ENCODE results near the gene MAN2A1.

The MAN2A1 gene

DNA sequence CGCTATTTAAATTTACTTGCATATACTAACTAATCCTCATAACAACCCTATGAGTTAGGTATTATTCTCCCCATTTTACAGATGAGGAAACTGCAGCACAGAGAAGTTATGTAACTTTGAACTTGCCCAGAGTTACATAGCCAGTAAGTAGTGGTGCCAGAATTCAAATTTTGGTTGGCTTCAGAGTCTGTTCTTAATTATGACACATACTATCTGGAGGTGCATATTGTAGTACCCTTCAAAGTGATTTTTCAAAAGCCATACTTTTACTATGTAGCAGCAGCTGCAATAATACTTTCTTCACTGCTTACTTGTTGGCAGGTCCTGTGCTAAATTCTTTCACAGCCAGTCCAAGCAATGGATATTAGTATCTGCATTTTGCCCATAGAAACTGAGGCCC is 16.4 kb downstream of the MAN2A1 start:
- DNase-seq (ENCODE audit: low read depth, low spot score): no peak

DNA sequence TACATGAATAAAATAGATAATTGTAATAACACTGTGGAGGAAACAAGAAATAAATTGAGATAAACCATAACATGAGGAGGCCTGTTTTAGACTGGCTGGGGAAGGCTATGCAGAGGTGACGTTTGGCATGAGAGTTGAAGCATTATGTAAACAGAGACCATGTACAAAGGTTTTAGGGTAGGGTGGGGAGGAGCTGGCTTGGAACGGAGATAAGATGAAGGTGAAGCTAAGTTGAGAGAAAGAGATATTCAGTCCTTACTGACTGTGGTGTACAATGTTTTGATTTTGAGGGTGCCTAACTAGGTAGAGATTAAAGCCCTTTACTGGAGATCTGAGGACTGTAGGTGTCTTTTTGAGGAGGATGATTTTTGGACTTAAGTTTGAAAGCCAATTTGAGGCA is 17.8 kb downstream of the MAN2A1 start:
- no peak for DNase-seq (ENCODE audit: low read depth, low spot score)

DNA sequence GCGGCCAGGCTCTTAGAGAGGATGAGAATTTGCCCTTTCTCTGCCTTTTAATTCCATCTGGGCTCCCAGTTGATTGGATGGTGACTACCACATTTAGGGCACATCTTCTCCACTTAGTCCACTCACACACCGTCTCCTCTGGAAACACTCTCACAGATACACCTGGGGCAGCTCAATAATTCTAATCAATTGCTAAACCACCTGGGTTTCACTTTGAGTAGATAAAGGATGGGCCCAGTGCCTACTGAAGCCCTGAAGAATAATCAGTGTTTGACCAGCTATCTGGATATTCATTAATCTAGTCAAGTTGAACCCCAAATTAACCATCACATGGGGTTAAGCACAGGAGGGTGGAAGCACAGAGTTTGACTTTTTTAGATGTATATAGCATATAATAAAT is 19.1 kb downstream of the MAN2A1 start:
- no peak for DNase-seq (ENCODE audit: low read depth, low spot score)

DNA sequence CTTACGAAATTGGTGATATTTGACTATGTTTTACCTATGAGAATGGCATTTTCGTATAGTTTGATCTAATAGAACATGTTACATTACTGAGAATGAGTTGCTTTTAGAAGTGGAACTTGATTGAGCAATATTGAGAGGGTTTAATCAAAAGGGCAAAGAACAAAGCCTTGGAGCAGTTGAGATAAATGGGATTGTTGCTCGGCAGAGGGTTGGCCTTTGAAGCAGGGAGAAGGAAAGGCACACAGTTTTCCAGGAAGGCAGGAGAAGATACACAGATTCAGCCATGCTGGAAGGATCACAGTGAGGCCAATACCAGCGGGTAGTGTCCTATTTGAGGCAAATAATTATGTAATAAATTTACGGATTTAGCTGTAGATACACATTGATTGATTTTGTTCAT is 19.5 kb downstream of the MAN2A1 start:
- no peak for DNase-seq (ENCODE audit: low read depth, low spot score)

DNA sequence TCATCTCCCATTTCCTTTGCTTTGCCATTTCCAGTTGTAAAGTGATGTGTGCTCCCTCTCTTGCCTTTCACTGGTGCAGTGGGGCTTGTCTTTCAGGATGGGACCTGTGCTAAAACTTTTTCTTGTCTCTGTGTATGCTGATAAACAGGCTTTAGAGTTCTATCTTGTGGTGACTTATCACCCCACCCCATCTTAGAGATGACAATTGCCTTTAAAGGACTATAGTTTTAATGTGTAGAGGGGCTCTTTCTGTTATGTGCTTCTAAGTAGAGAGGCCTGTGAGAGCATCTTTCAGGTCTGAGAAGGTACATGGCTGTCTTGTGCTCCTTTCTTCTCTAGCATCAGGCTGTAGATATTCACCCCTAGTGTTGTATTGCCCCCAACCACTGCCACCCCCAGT is 21.9 kb downstream of the MAN2A1 start:
- DNase-seq (ENCODE audit: low read depth, low spot score): no peak

DNA sequence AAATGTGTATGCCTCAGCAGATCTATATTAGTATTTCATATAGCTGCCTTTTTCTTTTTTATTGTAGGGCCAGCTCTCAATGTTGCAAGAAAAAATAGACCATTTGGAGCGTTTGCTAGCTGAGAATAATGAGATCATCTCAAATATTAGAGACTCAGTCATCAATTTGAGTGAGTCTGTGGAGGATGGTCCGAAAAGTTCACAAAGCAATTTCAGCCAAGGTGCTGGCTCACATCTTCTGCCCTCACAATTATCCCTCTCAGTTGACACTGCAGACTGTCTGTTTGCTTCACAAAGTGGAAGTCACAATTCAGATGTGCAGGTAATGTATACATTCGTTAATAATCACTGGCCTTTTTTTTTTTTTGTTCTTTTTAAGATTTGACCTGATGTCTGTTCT is 23.7 kb downstream of the MAN2A1 start:
- DNase-seq (ENCODE audit: low read depth, low spot score): no peak

DNA sequence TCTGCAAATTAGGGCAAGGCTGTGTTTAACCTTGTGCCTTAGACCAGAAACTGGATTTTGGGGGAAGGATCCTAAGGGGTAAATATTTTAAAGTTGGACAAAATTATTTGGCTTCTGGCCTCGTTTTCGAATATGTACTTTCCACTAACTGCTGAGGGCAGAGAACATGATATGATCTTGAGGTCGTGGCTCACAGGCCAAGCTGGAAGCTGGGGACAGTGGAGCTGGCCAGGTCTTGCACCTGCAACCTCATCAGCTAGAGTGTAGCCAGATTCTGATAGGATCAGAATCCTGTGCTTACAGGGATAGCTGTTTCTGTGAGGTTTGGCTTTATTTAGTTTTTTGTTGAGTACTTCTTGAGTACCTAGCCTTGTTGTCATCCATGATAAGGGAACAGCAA is 24.9 kb downstream of the MAN2A1 start:
- DNase-seq (ENCODE audit: low read depth, low spot score): no peak

DNA sequence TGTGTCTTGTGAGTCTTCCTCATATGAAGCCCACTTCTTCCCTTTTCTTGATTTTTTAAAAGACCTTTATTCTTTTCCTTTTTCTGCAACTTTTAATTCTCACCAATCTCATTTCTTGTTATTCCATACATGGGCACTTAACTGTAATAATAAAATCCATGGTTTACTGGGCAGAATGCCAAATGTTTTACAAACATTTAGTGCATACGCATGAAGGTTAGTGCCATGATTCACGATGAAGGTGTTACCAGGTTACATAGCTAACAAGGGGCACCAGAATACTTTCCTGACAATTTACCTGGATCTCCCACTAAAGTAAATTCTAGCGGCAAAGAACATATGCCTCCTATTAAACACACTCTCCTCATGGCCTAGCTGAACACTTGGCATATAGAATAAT is 28.5 kb downstream of the MAN2A1 start:
- no peak for DNase-seq (ENCODE audit: low read depth, low spot score)

DNA sequence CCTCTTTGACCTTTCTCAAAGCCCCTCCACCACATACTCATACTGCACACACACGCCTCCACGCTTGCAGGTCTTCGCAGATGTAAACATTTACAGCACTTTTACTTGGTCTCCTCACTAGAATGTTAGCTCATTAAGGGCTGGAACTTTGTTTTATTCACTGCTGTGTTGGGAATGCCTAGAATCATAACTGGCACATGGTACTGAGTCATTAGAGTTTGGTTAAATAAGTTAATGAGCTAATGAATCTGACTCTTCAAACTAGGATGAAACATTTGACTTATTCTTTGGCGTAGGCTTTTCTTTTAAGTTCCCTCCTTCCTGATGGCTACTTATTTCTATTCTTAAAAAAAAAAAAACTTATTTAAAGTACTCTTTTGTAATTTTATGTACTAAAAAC is 28.9 kb downstream of the MAN2A1 start:
- DNase-seq (ENCODE audit: low read depth, low spot score): no peak

DNA sequence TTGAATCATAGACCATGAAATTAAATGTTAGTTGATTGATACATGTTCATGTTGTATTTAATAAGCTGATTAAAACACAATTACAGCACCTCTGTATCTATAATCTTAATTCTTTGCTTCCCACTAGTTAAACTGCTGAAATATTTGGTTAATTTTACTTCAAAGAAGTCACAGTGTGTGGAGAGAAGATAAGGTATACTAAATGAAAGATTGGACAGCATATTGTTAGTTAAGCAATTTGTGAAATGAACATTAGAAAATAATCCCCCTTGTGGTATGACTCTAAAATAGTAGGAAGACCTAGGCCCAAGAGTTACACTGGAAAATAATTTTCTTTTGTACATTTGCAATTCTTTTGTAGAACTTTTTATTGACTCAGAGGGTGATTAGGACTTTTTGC is 30.3 kb downstream of the MAN2A1 start:
- DNase-seq (ENCODE audit: low read depth, low spot score): no peak

DNA sequence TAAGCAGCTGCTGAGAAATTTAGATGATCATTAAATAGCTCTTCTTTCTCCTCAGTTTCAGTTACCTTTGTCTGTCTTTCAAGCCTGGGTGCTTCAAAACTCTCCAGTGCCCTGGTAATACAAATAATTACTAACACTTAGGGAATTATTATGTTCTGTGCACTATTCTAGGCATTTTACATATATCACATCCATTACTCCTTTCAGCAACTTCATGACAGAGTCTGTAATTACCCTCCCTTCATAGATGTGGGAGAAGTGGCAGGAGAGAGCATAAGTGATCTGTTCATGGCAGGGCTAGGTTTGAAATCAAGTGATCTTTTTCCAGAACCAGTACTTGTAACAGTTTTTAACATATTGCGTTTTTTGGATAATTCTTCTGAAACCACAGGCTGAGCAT is 32.0 kb downstream of the MAN2A1 start:
- DNase-seq (ENCODE audit: low read depth, low spot score): no peak

DNA sequence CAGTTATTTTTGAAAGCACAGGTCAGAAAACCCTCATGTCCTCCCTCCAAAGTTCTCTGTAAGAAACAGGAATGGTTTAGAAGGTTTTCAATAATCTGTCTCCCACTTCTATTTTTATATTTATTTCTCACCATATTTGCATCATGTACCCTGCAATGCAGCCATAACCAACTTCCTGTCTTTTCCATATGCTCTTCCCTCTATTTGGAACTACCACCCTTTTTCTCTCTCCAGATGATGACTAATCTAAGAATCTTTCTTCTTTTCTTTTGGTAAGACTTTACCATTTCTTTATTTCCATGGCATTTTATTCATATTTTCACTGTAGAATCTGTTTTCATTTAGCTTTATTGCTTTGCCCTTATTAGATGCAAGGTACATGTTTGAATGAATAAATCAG is 33.9 kb downstream of the MAN2A1 start:
- DNase-seq (ENCODE audit: low read depth, low spot score): no peak

DNA sequence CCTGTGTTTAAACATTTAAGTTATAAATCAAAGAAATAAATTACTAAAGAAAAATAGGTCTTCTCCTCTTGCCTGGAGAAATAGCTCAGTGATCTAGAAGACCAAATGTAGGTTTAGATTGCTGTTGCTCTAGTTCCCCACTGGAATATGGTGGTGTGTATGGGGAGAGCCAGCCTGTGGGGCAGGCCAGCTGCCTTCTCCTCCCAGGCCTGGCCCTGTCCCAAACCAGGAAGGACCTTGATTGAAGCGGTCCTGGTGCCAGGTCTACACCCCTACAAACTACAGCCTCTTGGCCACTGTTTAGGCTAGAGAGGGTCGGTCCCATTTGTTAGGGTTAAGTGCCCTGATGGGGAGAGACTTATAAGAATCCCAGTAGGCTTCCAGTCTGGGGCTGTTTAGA is 35.4 kb downstream of the MAN2A1 start:
- no peak for DNase-seq (ENCODE audit: low read depth, low spot score)

DNA sequence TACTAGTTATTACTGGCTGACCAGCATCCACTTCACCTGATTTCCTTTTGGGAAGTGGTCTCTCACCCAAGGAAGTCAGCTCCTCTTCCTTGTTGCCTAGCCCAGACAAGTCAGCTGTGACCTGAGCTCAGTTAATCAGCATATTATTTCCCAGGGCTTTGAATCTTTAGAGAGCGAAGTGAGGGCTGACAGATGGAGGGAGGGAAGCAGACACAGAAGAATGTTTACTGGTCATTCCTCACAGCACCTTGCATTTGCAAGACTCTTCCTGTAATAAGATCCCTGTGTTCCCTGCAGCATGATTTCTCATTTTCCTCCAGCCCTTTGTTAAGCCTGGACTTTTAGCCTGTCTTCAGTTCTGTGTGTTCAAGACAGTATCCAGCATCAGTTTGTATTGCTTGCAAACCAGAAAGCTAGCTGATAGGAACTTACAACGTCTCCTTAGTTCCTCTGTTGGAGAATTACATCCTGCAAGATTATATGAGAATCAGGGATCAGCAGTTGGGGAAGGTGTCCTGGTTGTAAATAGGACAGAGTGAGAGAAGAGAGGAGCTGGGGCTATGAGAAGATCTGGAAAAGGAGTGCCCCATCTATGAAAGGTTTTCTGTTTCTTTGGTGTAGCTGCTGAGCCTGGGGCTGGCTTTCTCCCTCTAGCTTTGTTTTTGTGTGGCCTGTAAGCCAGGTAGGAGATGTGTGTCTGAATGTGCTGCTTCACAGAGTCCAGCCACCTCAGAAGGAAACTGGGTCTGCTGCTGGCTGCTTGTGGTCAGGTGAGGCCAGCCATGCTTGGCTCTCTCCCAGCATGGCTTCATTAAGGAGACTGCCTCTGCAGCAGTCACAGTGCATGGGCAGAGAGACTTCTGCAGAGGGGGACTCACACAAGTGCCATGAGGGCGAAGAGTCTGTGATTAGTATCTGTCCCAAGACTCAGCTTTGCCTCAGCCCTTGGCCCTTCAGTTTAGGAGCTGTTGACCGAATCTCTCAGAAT is 50.3 kb downstream of the MAN2A1 start:
- peak; percentile 81 for DNase-seq (ENCODE audit: low read depth, low spot score)

DNA sequence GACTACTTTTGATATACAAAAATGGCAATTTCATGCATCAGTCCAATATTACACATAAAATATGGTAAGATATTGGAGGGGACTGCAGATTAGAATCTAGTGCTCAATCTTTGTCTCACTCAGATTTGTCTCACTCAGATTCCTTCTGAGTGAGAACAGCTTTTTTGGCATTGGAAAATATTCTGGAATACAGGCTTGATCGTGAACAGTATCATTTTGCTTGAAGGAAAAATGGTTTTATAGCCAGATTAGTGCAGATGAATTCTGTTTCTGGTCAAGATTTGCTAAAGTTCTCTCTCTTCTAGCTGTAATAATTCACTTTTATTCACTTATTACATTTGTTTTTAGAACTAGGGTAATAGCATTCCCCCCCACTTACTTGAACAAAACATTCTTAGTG is 51.2 kb downstream of the MAN2A1 start:
- no peak for DNase-seq (ENCODE audit: low read depth, low spot score)

DNA sequence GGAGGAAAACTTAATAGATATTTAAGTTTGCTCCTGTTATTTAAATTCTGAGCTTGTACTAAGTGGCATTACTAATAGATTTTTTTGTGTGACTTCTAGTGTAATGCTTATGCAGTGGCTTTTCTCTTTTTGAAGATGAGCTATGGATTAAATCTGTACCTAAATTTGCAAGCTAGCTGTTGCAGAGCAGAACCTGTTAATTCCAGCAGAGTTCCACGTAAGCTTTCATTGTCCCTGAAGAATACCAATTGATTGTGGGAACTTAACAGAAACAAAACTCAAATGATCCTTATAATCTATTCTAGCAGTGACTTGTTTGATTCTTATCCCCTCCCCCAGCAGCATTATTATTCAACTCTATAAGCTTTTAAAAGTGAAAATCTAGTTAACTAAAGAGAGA is 51.7 kb downstream of the MAN2A1 start:
- no peak for DNase-seq (ENCODE audit: low read depth, low spot score)

DNA sequence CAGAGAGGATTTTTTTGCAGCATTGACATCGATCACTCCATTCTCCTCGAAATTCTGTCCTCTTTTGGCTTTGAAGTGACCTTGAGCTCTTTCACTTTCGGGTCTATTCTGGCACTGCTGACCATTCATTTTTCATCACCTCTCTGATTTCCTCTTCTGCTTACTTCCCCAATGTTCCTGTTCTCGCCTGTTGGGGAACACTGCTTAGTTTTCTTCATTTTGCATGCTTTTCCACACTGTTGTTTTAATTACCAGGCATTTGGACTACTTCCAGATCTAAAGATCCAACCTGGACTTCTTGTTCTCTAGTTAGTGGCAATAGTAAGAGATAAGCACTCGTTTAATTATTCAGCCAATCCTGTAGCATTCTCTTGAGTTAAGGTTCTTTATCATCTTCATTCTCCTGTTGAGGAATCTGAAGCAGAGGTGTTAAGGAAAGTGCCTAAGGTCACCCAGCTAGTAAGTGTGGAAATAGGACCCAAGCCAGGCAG is 53.4 kb downstream of the MAN2A1 start:
- no peak for DNase-seq (ENCODE audit: low read depth, low spot score)

DNA sequence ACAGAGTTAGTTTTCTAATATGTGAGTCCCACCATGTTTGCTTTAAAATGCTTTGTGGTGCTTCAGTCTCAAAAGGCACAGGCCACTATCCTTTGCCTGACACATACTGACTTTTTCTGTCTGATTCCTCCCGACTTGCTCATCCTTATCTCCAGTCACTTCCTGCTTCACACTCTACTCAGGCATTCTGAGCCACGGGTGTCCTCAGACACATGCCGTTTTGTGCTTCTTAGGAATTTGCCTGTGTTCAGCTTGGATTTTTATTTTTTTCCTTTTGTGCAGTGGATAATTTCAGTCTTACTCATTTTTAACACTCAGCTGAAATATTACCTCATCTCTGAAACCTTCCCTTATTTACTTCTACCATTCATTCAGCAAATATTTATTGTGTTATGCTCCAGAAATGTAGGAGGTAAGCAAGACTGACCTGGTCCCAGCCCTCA is 54.1 kb downstream of the MAN2A1 start:
- peak; percentile 49 for DNase-seq (ENCODE audit: low read depth, low spot score)

DNA sequence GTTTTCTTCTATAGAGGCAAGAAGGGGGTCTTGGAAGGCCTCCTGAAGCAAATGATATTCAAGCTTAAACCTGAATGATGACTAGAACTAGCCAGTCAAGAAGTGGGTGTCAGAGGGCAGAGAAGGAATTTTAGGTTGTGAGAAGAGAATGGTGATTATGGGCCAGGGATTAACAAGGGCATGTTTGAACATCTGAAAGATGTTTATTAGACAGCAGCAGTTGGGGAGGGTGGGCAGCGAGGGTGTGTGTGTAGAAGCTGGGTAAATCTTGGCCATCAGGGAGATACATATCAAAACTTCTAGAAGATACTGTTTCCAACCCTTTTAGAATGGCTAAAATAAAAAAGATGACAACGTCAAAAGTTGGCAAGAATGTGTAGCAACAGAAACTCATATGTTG is 54.5 kb downstream of the MAN2A1 start:
- DNase-seq (ENCODE audit: low read depth, low spot score): no peak

DNA sequence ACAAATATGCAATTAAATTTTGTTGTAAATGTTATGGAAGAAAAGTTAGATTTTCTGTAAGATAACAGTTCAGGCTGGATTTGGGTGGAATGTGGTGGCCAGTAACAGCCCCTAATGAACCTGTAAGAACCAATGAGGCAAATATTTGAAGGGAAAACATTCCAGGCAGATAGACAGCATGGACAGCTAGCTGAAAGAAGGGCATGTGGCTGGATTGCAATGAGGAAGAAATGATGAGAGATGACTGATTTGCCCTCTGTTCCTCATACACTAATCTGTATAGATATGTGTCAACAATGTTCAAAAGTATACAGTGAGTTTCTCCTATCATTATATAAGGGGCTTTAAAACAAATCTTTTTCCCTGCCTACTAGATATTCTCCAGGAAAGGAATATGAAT is 58.8 kb downstream of the MAN2A1 start:
- no peak for DNase-seq (ENCODE audit: low read depth, low spot score)

DNA sequence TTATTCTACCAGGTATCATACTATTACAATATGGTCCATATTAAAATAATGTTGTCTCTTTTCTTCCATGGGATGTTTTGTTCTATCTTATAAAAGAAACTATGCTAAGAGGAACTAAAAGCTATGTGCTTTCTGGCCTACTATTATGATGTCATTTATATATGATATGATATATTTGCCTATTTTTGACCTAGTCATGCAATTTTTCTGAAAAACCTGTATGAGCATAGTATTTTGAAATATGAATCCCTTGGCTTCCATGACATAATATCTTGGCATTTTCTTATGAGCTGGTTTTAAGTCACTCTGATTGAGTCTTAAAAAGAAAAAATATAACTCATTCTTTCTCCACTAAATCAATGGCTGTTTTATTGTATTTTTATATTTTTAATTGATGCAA is 60.7 kb downstream of the MAN2A1 start:
- DNase-seq (ENCODE audit: low read depth, low spot score): no peak

DNA sequence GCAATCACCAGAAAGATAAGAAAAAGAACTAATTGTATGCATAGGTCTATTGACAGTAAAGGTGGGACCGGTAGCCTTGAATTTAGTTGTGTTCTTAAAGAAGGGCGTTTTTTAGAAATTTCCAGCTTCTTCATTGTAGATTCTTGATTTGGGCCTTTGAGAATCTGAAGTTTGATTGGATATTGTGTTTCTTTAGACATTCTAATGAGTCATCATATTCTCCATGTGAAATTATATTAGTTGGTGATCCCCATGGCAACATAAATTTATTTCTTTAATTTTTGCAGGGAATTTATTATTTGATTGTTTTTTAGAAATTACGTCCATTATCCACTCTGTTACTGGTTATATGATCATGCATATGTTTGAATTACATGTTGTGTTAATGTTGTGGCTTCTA is 63.6 kb downstream of the MAN2A1 start:
- DNase-seq (ENCODE audit: low read depth, low spot score): no peak

DNA sequence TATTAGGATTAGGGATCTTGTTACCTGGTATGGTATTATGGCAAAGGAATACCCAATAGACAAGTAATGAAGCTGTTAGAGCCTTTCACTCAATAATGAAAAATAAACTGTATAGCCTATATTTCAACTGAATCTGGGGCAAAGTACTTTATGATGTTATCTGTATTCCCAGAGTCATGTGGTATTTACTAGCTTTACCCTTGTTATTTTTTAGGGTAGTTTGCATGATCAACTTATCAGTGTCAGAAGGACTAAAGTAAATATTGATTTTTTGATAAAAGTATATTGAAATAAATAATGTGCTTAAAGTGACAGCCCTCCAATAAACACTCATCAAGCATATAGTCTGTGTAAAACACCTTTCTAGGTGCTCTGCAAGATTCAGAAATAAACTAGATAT is 64.6 kb downstream of the MAN2A1 start:
- DNase-seq (ENCODE audit: low read depth, low spot score): no peak

DNA sequence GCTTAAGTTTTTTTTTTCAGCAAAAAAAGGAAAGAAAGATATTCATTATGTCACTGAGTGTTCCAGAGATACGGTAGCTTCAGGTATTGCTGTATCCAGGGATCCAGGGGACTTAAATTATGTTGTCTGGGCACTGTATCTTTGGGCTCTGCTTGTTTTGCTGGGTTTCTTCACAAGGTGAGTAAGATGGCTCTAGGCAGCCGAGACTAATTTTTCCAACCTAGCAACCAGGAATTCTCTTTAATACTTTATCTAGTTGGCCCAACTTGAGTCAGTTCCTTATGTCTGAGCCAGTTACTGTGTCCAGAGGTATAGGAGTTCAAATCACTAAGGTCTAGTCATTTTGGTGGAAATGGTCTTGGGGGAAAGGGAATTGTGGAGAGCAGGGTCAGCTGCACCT is 66.0 kb downstream of the MAN2A1 start:
- no peak for DNase-seq (ENCODE audit: low read depth, low spot score)

Measured in ELF-1 (cell line).